Epithelial cell of proximal tubule (primary cell): ENCODE results near the gene DCDC1. TPM values are rescaled to one million over a fixed set of nuclear protein-coding genes. Genes with fewer than 3 reads are reported as not detected.

Source experiments
- DNase-seq: peaks from one replicate; pipeline ENCODE4 v3.0.0-alpha.2; 2011; ENCODE audit warnings: low read depth
- H3K4me3 ChIP-seq: 2 replicates; pipeline ENCODE4 v1.5.1; 2011; ENCODE audit warnings: low read depth, mild to moderate bottlenecking, low read length
- total RNA-seq: library from RNA; depleted of rRNA; stranded (reverse); fragments of >200 nt; gene quantifications from 2 replicates; pipeline ENCODE4 v1.2.3, GENCODE V29; 2015
- TF ChIP-seq, protein P1 (sequence below): conservative IDR thresholded peaks from 2 replicates; pipeline ENCODE4 v1.5.1; 2012; ENCODE audit warnings: low read depth, mild to moderate bottlenecking, low read length

Gene DCDC1
- total RNA-seq, 1 donor from 2014 or later, result 0.12 TPM

DNA sequence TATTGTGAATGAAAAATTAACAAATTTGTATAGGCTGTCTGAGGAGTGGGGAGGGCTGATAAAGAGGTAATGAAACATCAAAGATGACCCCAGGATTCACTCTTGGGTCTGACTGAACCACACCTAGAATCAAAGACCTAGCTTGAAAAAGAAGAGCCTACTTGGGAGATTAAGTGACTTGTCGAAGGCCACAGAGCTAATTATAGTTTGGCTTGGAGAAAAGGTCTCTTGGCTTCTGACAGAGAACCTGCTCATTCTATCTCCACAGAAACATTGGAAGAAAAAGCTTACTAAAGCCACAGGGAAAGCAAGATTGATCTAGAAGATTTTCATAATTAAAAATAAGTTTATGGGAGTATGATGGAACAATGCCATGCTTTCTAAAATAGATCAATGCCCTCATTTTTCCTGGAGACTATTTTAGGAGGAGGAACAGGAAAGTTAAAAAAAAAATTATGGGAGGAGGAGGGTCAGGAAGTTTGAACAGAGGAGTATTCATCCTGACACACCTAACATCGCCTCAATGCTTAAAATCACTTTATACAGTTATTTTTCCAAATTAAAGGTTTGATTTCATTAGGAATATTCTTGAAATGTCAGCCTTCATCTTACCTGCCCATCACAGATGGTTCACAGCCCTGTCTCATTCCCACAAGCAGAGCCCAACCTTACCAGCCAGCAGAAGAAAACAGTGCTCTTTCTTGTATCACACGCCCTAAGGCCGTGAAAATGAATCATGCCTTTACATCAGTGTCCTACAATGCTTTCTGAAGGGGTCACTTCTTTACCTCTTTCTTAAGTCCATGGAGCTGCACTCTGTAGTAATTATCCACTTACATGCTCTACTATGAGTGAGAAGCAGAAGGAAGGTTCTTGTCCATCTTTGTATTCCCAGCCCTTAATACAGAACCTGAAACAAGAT, 552.3 kb downstream of the DCDC1 start:
- H3K4me3 ChIP-seq, result no peak overlapping the region
- no peak for DNase-seq
- TF ChIP-seq, protein P1, sequence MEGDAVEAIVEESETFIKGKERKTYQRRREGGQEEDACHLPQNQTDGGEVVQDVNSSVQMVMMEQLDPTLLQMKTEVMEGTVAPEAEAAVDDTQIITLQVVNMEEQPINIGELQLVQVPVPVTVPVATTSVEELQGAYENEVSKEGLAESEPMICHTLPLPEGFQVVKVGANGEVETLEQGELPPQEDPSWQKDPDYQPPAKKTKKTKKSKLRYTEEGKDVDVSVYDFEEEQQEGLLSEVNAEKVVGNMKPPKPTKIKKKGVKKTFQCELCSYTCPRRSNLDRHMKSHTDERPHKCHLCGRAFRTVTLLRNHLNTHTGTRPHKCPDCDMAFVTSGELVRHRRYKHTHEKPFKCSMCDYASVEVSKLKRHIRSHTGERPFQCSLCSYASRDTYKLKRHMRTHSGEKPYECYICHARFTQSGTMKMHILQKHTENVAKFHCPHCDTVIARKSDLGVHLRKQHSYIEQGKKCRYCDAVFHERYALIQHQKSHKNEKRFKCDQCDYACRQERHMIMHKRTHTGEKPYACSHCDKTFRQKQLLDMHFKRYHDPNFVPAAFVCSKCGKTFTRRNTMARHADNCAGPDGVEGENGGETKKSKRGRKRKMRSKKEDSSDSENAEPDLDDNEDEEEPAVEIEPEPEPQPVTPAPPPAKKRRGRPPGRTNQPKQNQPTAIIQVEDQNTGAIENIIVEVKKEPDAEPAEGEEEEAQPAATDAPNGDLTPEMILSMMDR, result no peak

DNA sequence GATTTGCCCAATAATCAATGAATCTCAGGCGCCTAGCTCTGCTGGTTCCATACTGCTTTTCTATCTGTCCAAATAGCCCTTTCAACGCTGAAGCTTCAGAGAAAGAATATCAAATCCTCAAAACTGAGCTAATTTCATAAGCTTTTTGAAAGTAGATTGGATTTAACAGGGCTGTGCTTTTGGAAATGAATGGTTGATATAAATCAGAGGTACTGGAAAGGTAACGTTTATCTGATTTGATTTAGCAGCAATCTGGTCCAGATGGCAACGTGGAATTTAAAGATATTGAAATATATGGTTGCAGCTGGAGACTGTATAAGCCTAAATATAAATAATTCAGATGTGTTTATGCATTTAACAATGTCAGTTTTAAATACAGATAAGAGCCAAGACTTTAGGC, 553.9 kb downstream of the DCDC1 start:
- no peak overlapping the region for H3K4me3 ChIP-seq
- TF ChIP-seq, protein P1, result no peak
- DNase-seq, result no peak

DNA sequence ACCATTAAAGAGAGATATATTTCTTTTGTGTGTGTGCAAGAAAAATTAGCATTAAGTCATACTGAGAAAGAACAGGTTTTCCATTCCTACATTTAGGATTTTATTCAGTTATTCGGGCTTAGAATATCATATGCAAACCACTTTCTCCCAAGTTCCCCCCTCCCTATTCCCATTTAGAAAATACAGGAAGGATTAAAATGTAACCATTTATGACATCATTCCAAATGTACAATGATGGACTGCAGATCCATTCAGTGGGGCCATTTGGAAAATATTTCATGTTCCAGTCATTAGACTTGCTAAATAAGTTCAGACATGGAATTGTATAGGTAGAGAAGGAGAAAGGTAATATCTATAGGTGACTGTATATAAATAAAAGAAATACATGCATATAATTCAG, 554.8 kb downstream of the DCDC1 start:
- DNase-seq, result no peak
- TF ChIP-seq, protein P1, result no peak
- H3K4me3 ChIP-seq, result no peak overlapping the region

Other genes with a start within 250 kb of the DCDC1 start
- 7.2 and 17.1 TPM in 2 replicates for gene DNAJC24, start 121 bp upstream of the DCDC1 start, total RNA-seq
- 26.2 and 43.5 TPM in 2 replicates for gene IMMP1L, start 139.9 kb upstream of the DCDC1 start, total RNA-seq
- gene ELP4, start 140.0 kb upstream of the DCDC1 start, total RNA-seq, result 16.7 and 19.1 TPM in 2 replicates